GM23248 (cell line): ENCODE measurements around the gene HSF5.

Source experiments
- EZH2 ChIP-seq: fragments of 200-600 bp; sonication (generic); IDR thresholded peaks from 2 replicates; pipeline ENCODE4 v1.6.1; 2018; ENCODE audit warnings: antibody characterized with exemption, mild to moderate bottlenecking; ENCODE audit not compliant: insufficient read depth, poor library complexity, severe bottlenecking
- EZH2phosphoT487 ChIP-seq: fragments of 200-600 bp; sonication (generic); IDR thresholded peaks from 2 replicates; pipeline ENCODE4 v1.6.1; 2018; ENCODE audit warnings: antibody characterized with exemption, moderate library complexity, mild to moderate bottlenecking, low read depth; ENCODE audit not compliant: insufficient read depth

GRCh38 chr17:58534331-58534730, 46.1 kb upstream of the HSF5 start:
- no peak for TF ChIP-seq EZH2phosphoT487
- no peak for TF ChIP-seq EZH2
